ENCODE measurements around the gene CCND1. TPM values are rescaled to one million over a fixed set of nuclear protein-coding genes. Genes with fewer than 3 reads are reported as not detected.

The CCND1 gene
- total RNA-seq, 1 experiment from 2014 or later, result 2,517 TPM

DNA sequence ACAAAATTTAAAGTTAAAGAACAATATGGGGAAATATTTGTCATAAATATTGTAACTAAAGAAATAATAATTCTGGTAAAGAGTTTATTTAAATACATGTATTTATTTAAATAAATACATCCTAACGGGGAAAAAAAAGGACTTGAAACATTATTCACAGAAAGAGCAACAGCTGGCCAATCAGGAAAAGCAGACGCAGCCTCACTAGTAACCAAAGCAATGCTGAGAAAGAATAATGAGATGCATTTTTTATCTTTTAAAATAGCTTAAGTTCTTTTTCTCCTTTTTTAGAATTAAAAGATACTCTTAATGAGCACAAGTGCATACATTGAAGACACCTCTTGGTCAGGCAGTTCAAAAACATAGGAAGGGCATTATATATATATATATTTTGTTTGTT is 36.8 kb downstream of the CCND1 start:
- Histone ChIP-seq H3K36me3 (ENCODE audit: insufficient read depth, low read length, poor library complexity, severe bottlenecking) (peaks cover 8% of the 10 kb centered on the region), H3K27me3 (replicated peaks; ENCODE audit: insufficient read depth, low read depth, low read length, poor library complexity) (no peaks in the 10 kb centered on the region), H3K4me1 (ENCODE audit: insufficient read depth, low read length, poor library complexity, severe bottlenecking) (peaks cover 27% of the 10 kb centered on the region), H3K9me3 (ENCODE audit: low read depth, low read length, poor library complexity, severe bottlenecking) (no peaks in the 10 kb centered on the region), H3K4me3 (ENCODE audit: low read depth, low read length, poor library complexity, severe bottlenecking) (no peak overlapping the region), H3K27ac (ENCODE audit: low read depth, low read length, poor library complexity, severe bottlenecking) (no peak overlapping the region)
- intact Hi-C loops (cut with micrococcal nuclease; ENCODE audit: unreplicated experiment), result no loop called here
- ChIA-PET POLR2A (ENCODE audit: low non-redundant PET) (no interaction called here), CTCF (no interaction called here)
- DNase-seq (ENCODE audit: low spot score), result no peak
- BruUV-seq (replicated peaks), result no TSS peak
- TF ChIP-seq, protein P1, sequence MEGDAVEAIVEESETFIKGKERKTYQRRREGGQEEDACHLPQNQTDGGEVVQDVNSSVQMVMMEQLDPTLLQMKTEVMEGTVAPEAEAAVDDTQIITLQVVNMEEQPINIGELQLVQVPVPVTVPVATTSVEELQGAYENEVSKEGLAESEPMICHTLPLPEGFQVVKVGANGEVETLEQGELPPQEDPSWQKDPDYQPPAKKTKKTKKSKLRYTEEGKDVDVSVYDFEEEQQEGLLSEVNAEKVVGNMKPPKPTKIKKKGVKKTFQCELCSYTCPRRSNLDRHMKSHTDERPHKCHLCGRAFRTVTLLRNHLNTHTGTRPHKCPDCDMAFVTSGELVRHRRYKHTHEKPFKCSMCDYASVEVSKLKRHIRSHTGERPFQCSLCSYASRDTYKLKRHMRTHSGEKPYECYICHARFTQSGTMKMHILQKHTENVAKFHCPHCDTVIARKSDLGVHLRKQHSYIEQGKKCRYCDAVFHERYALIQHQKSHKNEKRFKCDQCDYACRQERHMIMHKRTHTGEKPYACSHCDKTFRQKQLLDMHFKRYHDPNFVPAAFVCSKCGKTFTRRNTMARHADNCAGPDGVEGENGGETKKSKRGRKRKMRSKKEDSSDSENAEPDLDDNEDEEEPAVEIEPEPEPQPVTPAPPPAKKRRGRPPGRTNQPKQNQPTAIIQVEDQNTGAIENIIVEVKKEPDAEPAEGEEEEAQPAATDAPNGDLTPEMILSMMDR (conservative IDR thresholded peaks at IDR 0.05; ENCODE audit: low read depth, low read length), result no peak
- TF ChIP-seq EZH2 (IDR thresholded peaks at IDR 0.05; ENCODE audit: borderline replicate concordance, low read depth, low read length, poor library complexity, severe bottlenecking), result no peak

DNA sequence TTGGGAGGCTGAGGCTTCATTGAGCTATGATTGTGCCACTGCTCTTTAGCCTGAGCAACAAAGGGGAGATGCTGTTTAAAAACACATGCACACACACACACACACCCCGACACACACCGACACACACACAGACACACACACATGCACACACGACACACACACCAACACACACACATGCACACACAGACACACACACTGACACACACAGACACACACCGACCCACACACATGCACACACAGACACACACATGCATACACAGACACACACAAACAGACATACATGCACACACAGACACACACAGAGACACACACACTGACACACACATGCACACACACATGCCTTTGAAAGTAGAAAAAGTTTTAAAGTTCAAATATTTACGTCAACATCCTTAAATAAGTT is 39.7 kb downstream of the CCND1 start:
- intact Hi-C loops (cut with micrococcal nuclease; ENCODE audit: unreplicated experiment), result no loop called here
- ChIA-PET POLR2A (ENCODE audit: low non-redundant PET) (no interaction called here), CTCF (no interaction called here)
- DNase-seq (ENCODE audit: low spot score), result no peak
- Histone ChIP-seq H3K36me3 (ENCODE audit: insufficient read depth, low read length, poor library complexity, severe bottlenecking) (no peaks in the 10 kb centered on the region), H3K27me3 (replicated peaks; ENCODE audit: insufficient read depth, low read depth, low read length, poor library complexity) (no peaks in the 10 kb centered on the region), H3K4me1 (ENCODE audit: insufficient read depth, low read length, poor library complexity, severe bottlenecking) (peaks cover 10% of the 10 kb centered on the region), H3K27ac (ENCODE audit: low read depth, low read length, poor library complexity, severe bottlenecking) (no peak overlapping the region), H3K9me3 (ENCODE audit: low read depth, low read length, poor library complexity, severe bottlenecking) (no peaks in the 10 kb centered on the region), H3K4me3 (ENCODE audit: low read depth, low read length, poor library complexity, severe bottlenecking) (no peak overlapping the region)
- BruUV-seq (replicated peaks), result no TSS peak
- TF ChIP-seq, protein P1 (conservative IDR thresholded peaks at IDR 0.05; ENCODE audit: low read depth, low read length), result no peak
- no peak for TF ChIP-seq EZH2 (IDR thresholded peaks at IDR 0.05; ENCODE audit: borderline replicate concordance, low read depth, low read length, poor library complexity, severe bottlenecking)

DNA sequence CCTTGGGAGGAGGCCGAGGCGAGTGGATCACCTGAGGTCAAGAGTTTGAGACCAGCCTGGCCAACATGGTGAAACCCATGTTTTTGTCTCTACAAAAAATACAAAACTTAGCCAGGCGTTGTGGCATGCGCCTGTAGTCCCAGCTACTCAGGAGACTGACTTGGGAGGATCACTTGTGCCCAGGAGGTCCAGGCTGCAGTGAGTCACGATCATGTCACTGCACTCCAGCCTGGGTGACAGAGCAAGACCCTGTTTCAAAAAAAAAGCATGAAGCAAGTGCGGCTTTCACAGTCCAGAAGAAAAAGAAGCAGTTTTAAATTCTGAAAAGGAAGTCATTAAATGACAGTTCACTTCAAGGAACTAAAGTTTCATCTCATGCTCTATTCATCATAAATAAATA is 41.3 kb downstream of the CCND1 start:
- ChIA-PET CTCF (no interaction called here), POLR2A (ENCODE audit: low non-redundant PET) (no interaction called here)
- DNase-seq (ENCODE audit: low spot score), result no peak
- Histone ChIP-seq H3K27me3 (replicated peaks; ENCODE audit: insufficient read depth, low read depth, low read length, poor library complexity) (no peaks in the 10 kb centered on the region), H3K4me1 (ENCODE audit: insufficient read depth, low read length, poor library complexity, severe bottlenecking) (no peaks in the 10 kb centered on the region), H3K9me3 (ENCODE audit: low read depth, low read length, poor library complexity, severe bottlenecking) (no peaks in the 10 kb centered on the region), H3K4me3 (ENCODE audit: low read depth, low read length, poor library complexity, severe bottlenecking) (no peak overlapping the region), H3K36me3 (ENCODE audit: insufficient read depth, low read length, poor library complexity, severe bottlenecking) (no peaks in the 10 kb centered on the region), H3K27ac (ENCODE audit: low read depth, low read length, poor library complexity, severe bottlenecking) (no peak overlapping the region)
- TF ChIP-seq, protein P1 (conservative IDR thresholded peaks at IDR 0.05; ENCODE audit: low read depth, low read length), result no peak
- no peak for TF ChIP-seq EZH2 (IDR thresholded peaks at IDR 0.05; ENCODE audit: borderline replicate concordance, low read depth, low read length, poor library complexity, severe bottlenecking)
- no TSS peak for BruUV-seq (replicated peaks)
- intact Hi-C loops (cut with micrococcal nuclease; ENCODE audit: unreplicated experiment), result no loop called here

Measured in A673 (cell line).